NCI-H128 (cell line): Measurements from ENCODE around the gene SLC25A23.
A peak's percentile ranks its signal among the peaks of the same experiment; 100 is the strongest.

Source experiments
- DNase-seq: peaks from one replicate; lab custom pipeline; 2025; ENCODE audit not compliant: unreplicated experiment; lab: John Stamatoyannopoulos, UW

SLC25A23 gene

DNA sequence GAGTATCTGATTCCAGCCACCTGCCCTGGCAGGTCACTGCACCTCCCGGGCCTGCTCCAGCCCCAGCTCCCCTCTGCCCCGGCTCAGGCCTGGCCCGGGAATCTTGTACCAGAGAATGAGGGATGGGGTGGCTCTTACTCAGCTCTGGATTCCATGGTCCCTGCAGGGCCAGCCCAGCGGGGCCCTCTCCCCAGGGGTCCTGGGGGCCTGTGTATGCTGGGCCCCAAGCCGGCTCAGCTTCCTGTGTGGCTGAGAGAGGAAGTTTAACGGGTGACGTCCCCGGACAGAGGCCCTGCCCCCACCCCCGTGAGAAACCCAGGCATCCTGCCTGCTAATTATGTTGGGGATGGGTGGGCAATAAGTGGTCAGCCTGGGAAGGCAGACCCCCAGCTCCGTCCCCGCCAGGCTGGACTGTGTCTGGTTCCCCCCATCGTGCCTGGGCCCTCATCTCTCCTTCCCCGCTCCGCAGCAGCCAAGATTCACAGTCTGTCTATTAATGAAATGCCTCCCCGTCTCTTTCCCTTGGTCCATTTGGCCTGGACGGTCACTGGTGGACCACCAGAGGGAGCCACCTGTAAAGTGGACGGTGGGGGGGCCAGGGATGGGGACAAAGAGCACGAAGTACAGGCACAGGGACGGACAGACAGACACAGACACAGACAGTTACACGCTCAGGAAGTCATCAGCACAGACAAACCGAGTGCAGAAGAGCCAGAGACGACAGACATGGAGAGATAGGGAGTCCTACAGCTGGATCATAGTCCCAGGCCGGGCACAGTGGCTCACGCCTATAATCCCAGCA lies 22.1 kb upstream of the SLC25A23 start, which contains the start of gene DENND1C:
Gene DENND1C (minus strand): TSS at position 247 of the 802 bp plus-strand sequence. CDS start 92 bp downstream, at position 155.
- no peak for DNase-seq

DNA sequence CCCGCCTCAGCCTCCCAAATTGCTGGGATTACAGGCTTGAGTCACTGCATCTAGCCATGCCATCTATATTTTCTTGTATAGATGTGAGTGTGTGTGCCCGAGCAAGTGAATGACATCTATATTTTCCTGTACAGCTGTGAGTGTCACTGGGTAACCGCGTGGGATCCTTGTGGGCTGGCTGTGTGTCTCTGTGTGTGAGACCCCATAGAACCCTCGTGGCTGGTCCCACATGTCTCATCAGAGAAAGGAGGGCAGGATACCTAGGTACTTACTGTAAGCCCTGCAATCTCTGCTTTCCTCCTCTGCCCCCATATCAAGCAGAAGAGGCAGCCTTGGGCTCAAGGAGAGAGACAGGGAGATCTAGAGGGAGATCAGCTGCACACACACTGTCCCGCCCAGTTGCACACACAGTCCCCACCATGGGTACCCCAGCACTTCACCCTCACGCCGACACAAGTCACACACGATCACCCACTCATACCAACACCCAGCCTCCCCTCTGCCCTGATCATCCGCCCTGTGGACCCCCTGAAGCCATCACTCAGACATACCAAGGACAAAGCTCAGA lies 21.3 kb upstream of the SLC25A23 start:
- no peak for DNase-seq

- no peak for DNase-seq
Measured at GRCh38 chr19:6479836-6480398, 20.3 kb upstream of the SLC25A23 start.

- no peak for DNase-seq
Measured at GRCh38 chr19:6478815-6479214, 19.2 kb upstream of the SLC25A23 start.

DNA sequence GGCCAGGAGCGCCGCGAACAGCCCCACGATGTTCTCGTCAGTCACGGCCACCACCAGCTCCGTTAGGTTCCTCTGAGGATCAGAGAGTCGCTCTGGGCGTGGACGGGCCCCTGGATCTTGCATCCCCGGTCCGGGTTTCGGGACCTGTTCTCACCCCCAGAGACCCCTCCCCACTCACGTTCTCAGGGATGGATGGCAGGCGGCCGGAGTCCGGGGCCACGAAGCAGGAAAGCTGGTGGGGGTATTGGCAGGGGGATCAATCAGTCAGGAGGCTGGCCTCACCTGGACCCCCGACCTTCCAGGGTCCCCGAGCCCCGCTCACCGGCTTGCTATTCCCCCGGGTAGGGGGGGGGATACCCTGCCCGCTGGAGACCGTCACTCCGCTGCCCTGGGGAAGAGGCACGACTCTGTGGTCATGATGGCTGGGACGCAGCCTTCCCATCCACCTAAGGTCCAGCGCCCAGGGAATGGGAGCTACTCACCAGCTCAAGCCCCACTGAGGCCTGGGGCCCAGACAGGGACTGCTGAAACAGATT lies 17.4 kb upstream of the SLC25A23 start:
- DNase-seq: no peak

DNA sequence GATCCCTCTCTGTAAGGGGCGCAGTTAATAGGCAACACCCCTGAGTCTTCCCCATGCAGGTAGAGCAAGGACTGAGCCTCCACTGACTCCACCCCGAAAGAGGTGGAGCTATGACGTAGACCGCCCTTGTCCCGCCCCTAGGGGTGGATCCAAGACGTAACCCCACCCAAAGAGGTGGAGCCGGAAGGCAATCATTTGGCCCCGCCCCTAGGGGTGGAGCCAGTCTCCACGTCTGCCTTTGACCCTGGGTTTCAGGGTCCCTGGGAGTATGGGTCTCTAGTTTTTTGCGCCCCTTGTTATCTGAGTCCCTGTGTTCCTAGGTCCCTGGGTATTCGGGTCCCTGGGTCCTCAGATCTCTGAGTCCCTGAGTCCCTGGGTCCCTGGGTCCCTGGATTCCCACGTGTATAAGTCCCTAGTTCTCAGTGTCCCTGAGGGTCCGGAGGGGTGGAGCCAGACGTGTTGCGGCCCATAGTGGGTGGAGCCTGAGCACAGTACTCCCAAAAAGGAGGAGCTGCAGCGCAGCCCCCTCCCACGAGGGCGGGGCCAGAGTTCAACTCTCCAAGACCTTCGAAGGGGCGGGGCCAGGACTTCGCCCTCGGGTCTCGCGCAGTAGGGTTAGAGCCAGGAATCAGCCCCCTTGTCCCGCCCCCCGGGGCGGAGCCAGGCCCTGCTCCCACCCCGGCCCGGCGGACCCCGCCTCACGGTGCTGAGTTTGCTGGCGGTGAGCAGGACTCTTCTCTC lies 16.7 kb upstream of the SLC25A23 start:
- DNase-seq: no peak

- DNase-seq: no peak
Measured at GRCh38 chr19:6475321-6476108, 15.9 kb upstream of the SLC25A23 start.

- DNase-seq: no peak
Measured at GRCh38 chr19:6473647-6474046, 14.1 kb upstream of the SLC25A23 start.

GRCh38 chr19:6472713-6473112 lies 13.1 kb upstream of the SLC25A23 start:
- no peak for DNase-seq

- no peak for DNase-seq
Measured at GRCh38 chr19:6471076-6471475, 11.5 kb upstream of the SLC25A23 start.

GRCh38 chr19:6470173-6470572 lies 10.6 kb upstream of the SLC25A23 start:
- no peak for DNase-seq

GRCh38 chr19:6467384-6467783 lies 7.8 kb upstream of the SLC25A23 start:
- DNase-seq: no peak

DNA sequence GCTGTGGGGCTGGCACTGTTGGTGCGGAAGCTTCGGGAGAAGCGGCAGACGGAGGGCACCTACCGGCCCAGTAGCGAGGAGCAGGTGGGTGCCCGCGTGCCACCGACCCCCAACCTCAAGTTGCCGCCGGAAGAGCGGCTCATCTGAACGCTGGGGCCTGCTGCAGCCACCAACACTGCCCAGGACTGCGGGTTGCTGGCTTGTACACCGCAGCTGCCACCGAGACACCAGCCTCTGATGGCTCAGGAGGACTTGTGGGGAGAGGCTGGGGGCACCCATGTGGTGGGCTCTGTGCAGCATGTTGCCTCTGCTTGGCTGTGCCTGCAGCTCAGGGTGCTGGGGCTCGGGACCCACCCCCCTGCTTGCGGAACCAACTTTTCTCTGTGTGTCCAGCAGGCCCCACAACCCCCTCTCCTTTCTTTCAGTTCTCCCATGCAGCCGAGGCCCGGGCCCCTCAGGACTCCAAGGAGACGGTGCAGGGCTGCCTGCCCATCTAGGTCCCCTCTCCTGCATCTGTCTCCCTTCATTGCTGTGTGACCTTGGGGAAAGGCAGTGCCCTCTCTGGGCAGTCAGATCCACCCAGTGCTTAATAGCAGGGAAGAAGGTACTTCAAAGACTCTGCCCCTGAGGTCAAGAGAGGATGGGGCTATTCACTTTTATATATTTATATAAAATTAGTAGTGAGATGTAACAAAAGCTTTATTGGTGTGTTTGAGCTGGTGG lies 7.1 kb upstream of the SLC25A23 start:
- DNase-seq: no peak

DNA sequence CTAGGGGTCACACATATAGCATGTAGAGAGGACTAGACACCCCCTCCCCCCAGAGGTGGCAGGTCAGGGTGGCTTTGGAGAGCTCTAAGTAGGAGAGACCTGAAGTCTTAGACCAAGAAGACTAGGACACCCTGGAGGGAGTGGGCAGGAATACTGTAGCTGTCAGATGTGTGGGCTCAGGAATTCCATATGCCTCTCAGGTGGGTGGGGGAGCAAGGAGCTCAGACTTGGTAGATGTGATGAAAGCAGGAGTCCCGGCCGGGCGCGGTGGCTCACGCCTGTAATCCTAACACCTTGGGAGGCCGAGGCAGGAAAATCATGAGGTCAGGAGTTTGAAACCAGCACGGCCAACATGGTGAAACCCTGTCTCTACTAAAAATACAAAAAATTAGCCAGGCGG lies 6.1 kb upstream of the SLC25A23 start:
- no peak for DNase-seq

- DNase-seq: no peak
Measured at GRCh38 chr19:6465006-6465405, 5.4 kb upstream of the SLC25A23 start.

GRCh38 chr19:6464070-6464873 lies 4.7 kb upstream of the SLC25A23 start, which contains the start of gene CRB3:
TSS of gene CRB3 (plus strand) at chr19:6464271. CDS start at chr19:6464702, 431 bp downstream.
- DNase-seq: no peak

GRCh38 chr19:6460099-6460884 lies 700 bp upstream of the SLC25A23 start:
- peak; percentile 94 for DNase-seq

- no peak for DNase-seq
Measured at GRCh38 chr19:6458695-6459261, 814 bp downstream of the SLC25A23 start.
